A549 treated with GW870086 at 1 μM for 4 hours (cell line): Measurements from ENCODE around the gene DIS3L2. TPM values are rescaled to one million over a fixed set of nuclear protein-coding genes. Genes with fewer than 3 reads are reported as not detected.

ENCODE experiments used
- total RNA-seq: library from RNA; stranded (reverse); fragments of 200-300 nt; extraction: Qiagen RNA extraction; gene quantifications from 5 replicates; pipeline ENCODE4 v1.2.3, GENCODE V29; 2022; ENCODE audit warnings: low read depth

DIS3L2 gene, protein sequence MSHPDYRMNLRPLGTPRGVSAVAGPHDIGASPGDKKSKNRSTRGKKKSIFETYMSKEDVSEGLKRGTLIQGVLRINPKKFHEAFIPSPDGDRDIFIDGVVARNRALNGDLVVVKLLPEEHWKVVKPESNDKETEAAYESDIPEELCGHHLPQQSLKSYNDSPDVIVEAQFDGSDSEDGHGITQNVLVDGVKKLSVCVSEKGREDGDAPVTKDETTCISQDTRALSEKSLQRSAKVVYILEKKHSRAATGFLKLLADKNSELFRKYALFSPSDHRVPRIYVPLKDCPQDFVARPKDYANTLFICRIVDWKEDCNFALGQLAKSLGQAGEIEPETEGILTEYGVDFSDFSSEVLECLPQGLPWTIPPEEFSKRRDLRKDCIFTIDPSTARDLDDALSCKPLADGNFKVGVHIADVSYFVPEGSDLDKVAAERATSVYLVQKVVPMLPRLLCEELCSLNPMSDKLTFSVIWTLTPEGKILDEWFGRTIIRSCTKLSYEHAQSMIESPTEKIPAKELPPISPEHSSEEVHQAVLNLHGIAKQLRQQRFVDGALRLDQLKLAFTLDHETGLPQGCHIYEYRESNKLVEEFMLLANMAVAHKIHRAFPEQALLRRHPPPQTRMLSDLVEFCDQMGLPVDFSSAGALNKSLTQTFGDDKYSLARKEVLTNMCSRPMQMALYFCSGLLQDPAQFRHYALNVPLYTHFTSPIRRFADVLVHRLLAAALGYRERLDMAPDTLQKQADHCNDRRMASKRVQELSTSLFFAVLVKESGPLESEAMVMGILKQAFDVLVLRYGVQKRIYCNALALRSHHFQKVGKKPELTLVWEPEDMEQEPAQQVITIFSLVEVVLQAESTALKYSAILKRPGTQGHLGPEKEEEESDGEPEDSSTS
- 10.4 to 14.2 TPM (median 12.4 TPM) in 5 replicates for total RNA-seq

DNA sequence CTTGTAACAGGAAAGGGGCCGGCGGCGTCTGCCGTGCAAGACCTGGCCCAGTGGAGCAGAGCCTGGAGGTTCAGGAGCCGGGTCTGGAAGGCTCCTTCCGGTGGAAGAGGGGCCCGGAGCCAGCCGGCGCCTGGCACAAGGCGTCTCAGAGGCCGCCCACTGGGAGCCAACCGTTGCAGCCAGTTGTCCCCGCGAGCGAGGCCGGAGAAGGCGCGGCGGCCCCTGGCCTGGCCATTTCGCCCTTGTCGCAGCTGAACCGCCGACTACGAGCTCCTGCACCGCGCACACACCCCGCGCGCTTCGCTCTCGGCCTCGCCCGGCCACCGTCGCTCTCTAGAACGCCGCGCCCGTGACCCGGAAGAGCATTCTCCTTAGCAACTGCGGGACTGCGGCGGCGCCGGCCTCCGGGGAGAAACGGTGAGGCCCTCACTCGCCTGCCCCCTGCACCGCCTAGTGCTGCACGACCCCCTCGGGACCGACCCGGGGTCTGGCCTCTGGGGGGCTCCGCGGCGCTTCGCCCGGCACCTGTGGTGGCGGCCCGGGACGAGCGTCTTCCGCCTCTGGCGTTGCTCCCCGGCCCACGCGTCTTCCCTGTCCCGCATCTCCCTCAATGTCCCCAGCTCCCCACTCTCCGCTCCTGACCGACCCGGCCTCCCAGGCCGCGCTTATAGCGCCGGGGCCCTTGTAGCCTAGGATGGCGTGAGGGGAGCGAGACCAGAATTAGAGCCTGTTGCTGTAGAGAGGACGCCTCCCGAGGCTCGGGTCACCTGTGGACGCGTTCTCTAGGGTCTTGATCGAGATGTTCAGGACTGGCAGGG lies at the start of gene DIS3L2:
Gene DIS3L2, plus strand, starts transcription at position 365 of the 818 bp plus-strand sequence. CDS start 53,215 bp downstream, outside the sequence.

DNA sequence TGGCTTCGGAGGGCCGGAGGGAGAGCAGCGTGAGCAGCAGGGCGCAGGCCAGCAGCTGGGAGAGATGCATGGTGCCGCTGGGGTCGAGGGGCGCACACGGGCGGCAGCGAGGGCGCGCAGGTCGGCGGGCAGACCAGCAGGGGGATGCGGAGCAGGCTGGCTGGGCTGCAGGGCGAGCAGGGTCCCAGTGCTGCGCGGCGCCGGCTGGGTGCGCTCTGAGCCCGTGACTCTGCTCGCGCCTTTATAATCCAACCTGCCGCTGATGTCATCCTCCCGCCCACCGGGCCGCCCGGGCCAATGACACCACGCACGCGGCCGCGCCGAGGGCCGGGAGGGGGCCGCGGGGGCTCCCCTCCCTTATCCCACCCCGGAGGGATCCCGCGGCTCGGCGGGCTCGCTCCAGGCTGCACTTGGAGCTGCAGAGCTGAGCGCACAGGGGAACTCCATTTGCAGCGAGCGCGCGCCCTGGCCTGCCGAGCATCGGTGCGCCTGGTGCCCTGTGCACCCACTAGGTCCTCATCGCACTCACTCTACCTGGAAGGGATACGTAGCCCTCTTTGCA lies 35.3 kb upstream of the DIS3L2 start, which contains the start of gene NPPC:
Gene NPPC, minus strand, starts transcription at position 217 of the 562 bp plus-strand sequence. Its CDS starts 147 bp downstream, at position 70.

DNA sequence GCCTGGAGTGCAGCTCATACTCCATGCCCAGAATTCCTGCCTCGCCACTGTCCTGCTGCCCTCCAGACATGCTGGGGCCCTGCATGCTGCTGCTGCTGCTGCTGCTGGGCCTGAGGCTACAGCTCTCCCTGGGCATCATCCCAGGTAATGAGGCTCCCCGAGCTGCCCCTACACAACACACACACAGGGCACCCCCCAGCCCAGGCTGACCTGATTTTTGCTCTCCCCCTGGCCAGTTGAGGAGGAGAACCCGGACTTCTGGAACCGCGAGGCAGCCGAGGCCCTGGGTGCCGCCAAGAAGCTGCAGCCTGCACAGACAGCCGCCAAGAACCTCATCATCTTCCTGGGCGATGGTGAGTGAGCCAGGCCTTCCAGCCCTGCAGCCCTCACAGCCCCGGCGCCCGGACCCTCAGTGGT lies 417.2 kb downstream of the DIS3L2 start, which contains the start of gene ALPP:
Gene ALPP, plus strand, starts transcription at position 17 of the 417 bp plus-strand sequence. Its CDS starts 52 bp downstream, at position 69.

Other genes with a start within 250 kb of the DIS3L2 start
- gene PDE6D, start 180.4 kb upstream of the DIS3L2 start, total RNA-seq = 17.0 to 24.3 TPM (median 23.8 TPM) in 5 replicates
- 32.7 to 42.1 TPM (median 40.3 TPM) in 5 replicates for gene COPS7B, start 175.3 kb upstream of the DIS3L2 start, total RNA-seq
- 0.35 to 0.64 TPM (median 0.43 TPM) in 4 of 5 replicates, not detected in the other for gene NPPC, start 35.3 kb upstream of the DIS3L2 start, total RNA-seq